ENCODE results near the gene CAPN10. TPM values are rescaled to one million over a fixed set of nuclear protein-coding genes. Genes with fewer than 3 reads are reported as not detected.

Gene CAPN10
- polyA plus RNA-seq, 1 experiment, result 5.6 TPM

DNA sequence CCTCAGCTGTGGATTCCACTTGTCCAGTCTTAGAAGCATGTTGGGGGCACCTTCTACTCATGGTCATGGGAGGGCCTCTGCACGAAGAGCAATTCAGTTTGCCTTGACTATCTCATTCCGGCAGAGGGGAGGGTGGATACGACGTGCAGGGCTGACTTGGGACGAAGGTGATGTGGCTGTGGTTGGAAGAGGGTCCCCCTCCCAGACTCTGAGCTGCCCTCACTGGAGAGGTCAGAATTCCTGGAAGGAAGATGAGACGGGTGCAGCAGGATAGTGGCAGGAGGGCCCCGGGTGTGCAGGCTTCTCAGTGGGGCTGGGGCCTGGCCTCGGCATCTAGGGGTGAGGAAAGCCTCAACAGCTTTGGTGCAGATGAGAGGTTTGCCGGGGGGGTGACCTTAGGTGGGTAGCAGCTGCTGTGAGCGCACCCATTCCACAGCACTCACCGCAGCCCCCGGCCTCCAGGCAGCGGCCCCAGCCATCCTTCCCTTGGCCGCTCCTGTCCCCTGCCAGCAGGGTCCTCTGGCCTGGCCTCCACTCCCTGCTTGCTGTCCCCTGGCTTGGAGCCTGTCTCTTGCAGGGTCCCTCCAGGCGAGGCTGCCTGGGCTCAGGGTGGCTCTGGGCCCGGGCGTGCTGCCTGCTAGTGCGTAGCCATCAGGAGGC lies 15.1 kb upstream of the CAPN10 start:
- TF ChIP-seq, protein P1, sequence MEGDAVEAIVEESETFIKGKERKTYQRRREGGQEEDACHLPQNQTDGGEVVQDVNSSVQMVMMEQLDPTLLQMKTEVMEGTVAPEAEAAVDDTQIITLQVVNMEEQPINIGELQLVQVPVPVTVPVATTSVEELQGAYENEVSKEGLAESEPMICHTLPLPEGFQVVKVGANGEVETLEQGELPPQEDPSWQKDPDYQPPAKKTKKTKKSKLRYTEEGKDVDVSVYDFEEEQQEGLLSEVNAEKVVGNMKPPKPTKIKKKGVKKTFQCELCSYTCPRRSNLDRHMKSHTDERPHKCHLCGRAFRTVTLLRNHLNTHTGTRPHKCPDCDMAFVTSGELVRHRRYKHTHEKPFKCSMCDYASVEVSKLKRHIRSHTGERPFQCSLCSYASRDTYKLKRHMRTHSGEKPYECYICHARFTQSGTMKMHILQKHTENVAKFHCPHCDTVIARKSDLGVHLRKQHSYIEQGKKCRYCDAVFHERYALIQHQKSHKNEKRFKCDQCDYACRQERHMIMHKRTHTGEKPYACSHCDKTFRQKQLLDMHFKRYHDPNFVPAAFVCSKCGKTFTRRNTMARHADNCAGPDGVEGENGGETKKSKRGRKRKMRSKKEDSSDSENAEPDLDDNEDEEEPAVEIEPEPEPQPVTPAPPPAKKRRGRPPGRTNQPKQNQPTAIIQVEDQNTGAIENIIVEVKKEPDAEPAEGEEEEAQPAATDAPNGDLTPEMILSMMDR (IDR thresholded peaks at IDR 0.05; ENCODE audit: low read depth, low read length), result no peak
- ChIA-PET CTCF (no interaction called here), POLR2A (no interaction called here)
- H3K27me3 ChIP-seq (ENCODE audit: control insufficient read depth, insufficient read depth, low read length), result no peaks in the 10 kb centered on the region
- no peak overlapping the region for H3K27ac ChIP-seq (ENCODE audit: low read depth, low read length)
- DNase-seq (ENCODE audit: low read depth, low spot score), result no peak
- H3K4me3 ChIP-seq (ENCODE audit: low read depth, low read length), result no peak overlapping the region
- H3K9me3 ChIP-seq (ENCODE audit: control insufficient read depth, insufficient read depth, low read length), result no peaks in the 10 kb centered on the region; the same call in 1 of the 2 replicates

DNA sequence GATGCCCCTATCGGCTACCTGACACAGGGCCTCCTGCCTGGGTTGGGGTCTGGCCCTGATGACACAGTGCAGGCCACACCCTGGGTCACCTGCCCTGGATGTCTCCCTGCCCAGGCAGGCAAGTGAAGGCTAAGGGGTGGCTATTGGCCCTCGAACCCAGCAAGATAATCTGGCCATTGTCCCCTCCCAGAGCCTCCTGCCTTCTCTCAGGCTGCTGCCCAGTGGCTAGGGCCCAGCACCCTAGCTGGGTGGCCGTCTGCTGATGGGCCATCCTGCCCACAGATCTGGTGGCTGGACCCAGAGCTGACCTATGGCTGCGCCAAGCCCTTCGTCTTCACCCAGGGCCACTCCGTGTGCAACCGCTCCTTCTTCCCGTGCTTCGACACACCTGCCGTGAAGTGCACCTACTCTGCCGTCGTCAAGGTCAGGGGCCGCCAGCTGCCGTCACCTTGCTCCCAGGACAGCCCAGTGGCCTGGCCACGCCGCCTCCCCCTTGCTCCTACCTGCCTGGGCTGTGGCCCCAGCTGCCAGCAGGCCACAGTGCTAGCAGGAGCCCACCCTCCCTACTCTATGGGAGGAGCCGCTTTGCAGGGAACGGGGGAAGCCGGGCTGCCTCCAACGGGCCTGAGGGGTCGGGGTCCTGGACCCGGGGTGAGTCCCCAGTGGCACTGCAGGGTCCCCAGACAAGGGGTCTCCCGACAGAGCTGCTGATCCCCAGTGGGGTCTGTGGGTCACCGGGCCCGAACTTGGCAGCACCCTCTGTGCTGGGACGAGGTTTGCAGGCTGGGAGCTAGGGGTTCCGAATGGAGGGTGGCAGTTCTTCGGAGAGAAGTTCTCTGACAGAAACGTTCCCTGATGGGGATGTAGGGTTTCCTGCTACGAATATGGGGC lies 14.1 kb upstream of the CAPN10 start:
- ChIA-PET CTCF (no interaction called here), POLR2A (no interaction called here)
- no peak overlapping the region for H3K4me3 ChIP-seq (ENCODE audit: low read depth, low read length)

DNA sequence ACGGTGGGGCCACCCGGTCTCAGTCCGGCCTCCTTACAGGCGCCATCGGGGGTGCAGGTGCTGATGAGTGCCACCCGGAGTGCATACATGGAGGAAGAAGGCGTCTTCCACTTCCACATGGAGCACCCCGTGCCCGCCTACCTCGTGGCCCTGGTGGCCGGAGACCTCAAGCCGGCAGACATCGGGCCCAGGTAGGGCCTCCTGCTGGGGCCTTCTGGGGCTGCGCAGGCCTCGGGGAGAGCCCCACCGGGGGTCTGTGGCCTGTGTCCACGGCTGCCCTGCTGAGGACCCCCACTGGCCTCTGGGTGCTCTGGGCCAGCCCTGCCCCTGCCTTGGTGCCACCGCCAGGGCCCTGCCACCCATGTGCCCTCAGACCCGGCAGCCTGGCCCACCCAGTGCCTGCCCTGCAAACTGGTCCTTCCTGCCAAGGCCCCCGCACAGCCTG lies 13.4 kb upstream of the CAPN10 start:
- ChIA-PET POLR2A (no interaction called here), CTCF (no interaction called here)
- TF ChIP-seq, protein P1 (IDR thresholded peaks at IDR 0.05; ENCODE audit: low read depth, low read length), result no peak
- no peak overlapping the region for H3K27ac ChIP-seq (ENCODE audit: low read depth, low read length)
- DNase-seq (ENCODE audit: low read depth, low spot score), result no peak
- no peaks in the 10 kb centered on the region for H3K27me3 ChIP-seq (ENCODE audit: control insufficient read depth, insufficient read depth, low read length)
- no peak overlapping the region for H3K4me3 ChIP-seq (ENCODE audit: low read depth, low read length)
- H3K9me3 ChIP-seq (ENCODE audit: control insufficient read depth, insufficient read depth, low read length), result no peaks in the 10 kb centered on the region; the same call in 1 of the 2 replicates

More for the DNA sequence above, 14.1 kb upstream of the CAPN10 start:
- Histone ChIP-seq H3K27ac (ENCODE audit: low read depth, low read length) (no peak overlapping the region), H3K9me3 (ENCODE audit: control insufficient read depth, insufficient read depth, low read length) (no peaks in the 10 kb centered on the region; the same call in 1 of the 2 replicates), H3K27me3 (ENCODE audit: control insufficient read depth, insufficient read depth, low read length) (no peaks in the 10 kb centered on the region)
- TF ChIP-seq, protein P1 (IDR thresholded peaks at IDR 0.05; ENCODE audit: low read depth, low read length), result no peak
- DNase-seq (ENCODE audit: low read depth, low spot score), result no peak

DNA sequence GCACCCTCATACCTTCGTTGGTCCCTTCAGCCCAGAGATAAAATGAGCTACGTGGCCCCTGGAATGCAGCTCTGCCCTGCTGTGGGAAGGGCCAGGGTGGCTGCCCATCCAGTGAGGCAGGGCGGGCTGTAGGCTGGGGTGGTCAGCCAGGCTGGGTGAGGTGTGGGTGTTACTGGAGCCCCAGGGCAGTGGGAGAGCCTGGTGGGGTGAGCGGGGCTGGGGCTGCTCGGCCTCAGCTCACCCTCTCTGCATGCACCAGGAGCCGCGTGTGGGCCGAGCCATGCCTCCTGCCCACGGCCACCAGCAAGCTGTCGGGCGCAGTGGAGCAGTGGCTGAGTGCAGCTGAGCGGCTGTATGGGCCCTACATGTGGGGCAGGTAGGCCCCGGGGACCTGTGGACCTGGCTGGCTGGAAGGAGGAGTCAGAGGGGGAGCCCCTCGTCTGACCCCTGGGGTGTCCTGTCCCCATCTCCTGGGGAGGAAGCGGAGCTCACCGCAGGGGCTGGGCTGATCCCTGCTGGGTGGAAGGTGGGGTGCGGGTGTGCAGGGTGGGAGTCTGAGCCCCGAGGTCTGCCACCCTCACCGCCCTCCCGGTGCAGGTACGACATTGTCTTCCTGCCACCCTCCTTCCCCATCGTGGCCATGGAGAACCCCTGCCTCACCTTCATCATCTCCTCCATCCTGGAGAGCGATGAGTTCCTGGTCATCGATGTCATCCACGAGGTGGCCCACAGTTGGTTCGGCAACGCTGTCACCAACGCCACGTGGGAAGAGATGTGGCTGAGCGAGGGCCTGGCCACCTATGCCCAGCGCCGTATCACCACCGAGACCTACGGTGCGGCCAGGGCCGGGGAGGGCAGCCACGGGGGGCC lies 12.8 kb upstream of the CAPN10 start:
- ChIA-PET POLR2A (no interaction called here), CTCF (no interaction called here)
- H3K27ac ChIP-seq (ENCODE audit: low read depth, low read length), result no peak overlapping the region
- no peaks in the 10 kb centered on the region; the same call in 1 of the 2 replicates for H3K9me3 ChIP-seq (ENCODE audit: control insufficient read depth, insufficient read depth, low read length)
- no peaks in the 10 kb centered on the region for H3K27me3 ChIP-seq (ENCODE audit: control insufficient read depth, insufficient read depth, low read length)
- no peak overlapping the region for H3K4me3 ChIP-seq (ENCODE audit: low read depth, low read length)
- TF ChIP-seq, protein P1 (IDR thresholded peaks at IDR 0.05; ENCODE audit: low read depth, low read length), result no peak
- DNase-seq (ENCODE audit: low read depth, low spot score), result no peak

Measured in AG04450 (cell line).